ENCODE data around the gene N4BP3. TPM values are rescaled to one million over a fixed set of nuclear protein-coding genes. Genes with fewer than 3 reads are reported as not detected.
A peak's percentile ranks its signal among the peaks of the same experiment; 100 is the strongest.

N4BP3 gene
- total RNA-seq, 1 experiment from 2014 or later, result 46.2 TPM

DNA sequence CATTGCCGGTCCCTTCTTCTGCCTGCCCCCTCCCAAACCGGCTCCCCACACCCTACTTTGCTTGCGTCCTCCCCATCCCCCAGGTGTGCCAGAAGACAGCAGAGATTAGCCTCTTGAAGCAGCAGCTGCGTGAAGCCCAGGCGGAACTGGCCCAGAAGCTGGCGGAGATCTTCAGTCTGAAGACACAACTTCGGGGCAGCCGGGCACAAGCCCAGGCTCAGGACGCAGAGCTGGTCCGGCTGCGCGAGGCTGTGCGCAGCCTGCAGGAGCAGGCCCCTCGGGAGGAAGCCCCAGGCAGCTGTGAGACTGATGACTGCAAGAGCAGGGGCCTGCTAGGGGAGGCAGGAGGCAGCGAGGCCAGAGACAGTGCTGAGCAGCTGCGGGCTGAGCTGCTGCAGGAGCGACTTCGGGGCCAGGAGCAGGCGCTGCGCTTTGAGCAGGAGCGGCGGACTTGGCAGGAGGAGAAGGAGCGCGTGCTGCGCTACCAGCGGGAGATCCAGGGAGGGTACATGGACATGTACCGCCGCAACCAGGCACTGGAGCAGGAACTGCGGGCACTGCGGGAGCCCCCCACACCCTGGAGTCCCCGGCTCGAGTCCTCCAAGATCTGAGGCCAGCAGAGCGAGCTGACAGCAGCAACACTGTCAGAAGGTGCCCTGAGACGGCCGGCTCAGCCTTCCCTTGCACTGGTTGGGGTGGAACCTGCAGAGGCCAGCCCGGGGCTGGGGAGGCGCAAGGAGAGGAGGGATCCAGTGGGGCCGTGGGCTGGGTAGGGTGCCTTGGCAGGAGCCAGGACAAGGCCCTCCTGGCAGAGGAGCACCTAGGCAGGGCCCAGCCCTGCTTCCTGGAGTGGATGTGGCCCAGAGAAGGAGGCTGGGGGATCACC, 8.3 kb downstream of the N4BP3 start:
- TF ChIP-seq TEAD1 (CRISPR knock-in tag; IDR thresholded peaks at IDR 0.05) (no peak), RELA (CRISPR knock-in tag; IDR thresholded peaks at IDR 0.05; ENCODE audit: borderline replicate concordance) (peak; percentile 50; the same call in 1 of the 2 replicates), ZNF317 (CRISPR knock-in tag; IDR thresholded peaks at IDR 0.05; ENCODE audit: borderline replicate concordance, low read depth) (no peak), ZNF671 (CRISPR knock-in tag; IDR thresholded peaks at IDR 0.05) (no peak)
- no peak for ATAC-seq
- ChIA-PET CTCF (interaction anchor here (0.6 to 8.9 kb wide), 27 partner anchors 8 to 96 kb away, joined by 3 to 138 read pairs (median 5); partner anchors contain the start of genes NHP2 and RMND5B), POLR2A (interaction anchor here (1.0 to 1.4 kb wide), 3 partner anchors 21 to 83 kb away, joined by 3 to 5 read pairs (median 5); partner anchors contain the start of genes HNRNPAB and NHP2)
- Mint-ChIP-seq H3K4me1 (peaks cover 63% of the 10 kb centered on the region), H3K27ac (no peak overlapping the region; the same call in 1 of the 2 replicates), H3K4me3 (no peak overlapping the region), H3K36me3 (peaks cover 11% of the 10 kb centered on the region), H3K9me3 (no peaks in the 10 kb centered on the region), H3K27me3 (ENCODE audit: low read depth) (no peaks in the 10 kb centered on the region)
- no peak for DNase-seq (ENCODE audit: low spot score)

DNA sequence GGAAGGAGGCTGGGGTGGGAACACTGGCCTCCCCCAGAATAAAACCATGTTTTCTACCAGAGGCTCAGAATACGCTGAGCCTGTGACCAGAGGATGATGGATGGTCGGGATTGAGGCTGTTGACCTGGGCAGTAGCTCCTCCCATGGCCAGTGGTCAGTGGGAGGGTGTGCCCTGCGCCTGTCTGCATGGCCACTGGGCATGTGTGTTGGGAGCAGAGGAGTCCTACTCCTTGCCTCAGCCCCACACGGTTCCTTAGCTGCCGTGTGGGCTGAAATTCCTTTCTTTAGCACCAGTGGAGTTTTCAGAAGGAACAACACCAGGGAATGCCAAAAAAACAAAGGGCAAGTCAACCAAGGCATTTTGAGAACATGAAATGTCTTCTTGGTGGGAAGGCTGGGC, 9.0 kb downstream of the N4BP3 start:
- no peak for ATAC-seq
- Mint-ChIP-seq H3K9me3 (no peaks in the 10 kb centered on the region), H3K4me3 (no peak overlapping the region), H3K27me3 (ENCODE audit: low read depth) (no peaks in the 10 kb centered on the region), H3K36me3 (peaks cover 11% of the 10 kb centered on the region), H3K4me1 (peaks cover 63% of the 10 kb centered on the region), H3K27ac (no peak overlapping the region)
- POLR2A ChIA-PET, result interaction anchor here (1.0 to 1.3 kb wide), 2 partner anchors 9 to 45 kb away, joined by 3 to 4 read pairs; partner anchors contain the start of gene RMND5B
- no peak for DNase-seq (ENCODE audit: low spot score)
- TF ChIP-seq ZNF317 (CRISPR knock-in tag; IDR thresholded peaks at IDR 0.05; ENCODE audit: borderline replicate concordance, low read depth), result no peak
- no peak for TF ChIP-seq TEAD1 (CRISPR knock-in tag; IDR thresholded peaks at IDR 0.05)
- TF ChIP-seq, protein P1, sequence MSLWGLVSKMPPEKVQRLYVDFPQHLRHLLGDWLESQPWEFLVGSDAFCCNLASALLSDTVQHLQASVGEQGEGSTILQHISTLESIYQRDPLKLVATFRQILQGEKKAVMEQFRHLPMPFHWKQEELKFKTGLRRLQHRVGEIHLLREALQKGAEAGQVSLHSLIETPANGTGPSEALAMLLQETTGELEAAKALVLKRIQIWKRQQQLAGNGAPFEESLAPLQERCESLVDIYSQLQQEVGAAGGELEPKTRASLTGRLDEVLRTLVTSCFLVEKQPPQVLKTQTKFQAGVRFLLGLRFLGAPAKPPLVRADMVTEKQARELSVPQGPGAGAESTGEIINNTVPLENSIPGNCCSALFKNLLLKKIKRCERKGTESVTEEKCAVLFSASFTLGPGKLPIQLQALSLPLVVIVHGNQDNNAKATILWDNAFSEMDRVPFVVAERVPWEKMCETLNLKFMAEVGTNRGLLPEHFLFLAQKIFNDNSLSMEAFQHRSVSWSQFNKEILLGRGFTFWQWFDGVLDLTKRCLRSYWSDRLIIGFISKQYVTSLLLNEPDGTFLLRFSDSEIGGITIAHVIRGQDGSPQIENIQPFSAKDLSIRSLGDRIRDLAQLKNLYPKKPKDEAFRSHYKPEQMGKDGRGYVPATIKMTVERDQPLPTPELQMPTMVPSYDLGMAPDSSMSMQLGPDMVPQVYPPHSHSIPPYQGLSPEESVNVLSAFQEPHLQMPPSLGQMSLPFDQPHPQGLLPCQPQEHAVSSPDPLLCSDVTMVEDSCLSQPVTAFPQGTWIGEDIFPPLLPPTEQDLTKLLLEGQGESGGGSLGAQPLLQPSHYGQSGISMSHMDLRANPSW (CRISPR knock-in tag; conservative IDR thresholded peaks at IDR 0.05; ENCODE audit: low read depth), result no peak
- CTCF ChIA-PET, result interaction anchor here (0.7 to 8.9 kb wide), 5 partner anchors 10 to 58 kb away, joined by 3 to 138 read pairs (median 21); partner anchors contain the start of gene RMND5B

DNA sequence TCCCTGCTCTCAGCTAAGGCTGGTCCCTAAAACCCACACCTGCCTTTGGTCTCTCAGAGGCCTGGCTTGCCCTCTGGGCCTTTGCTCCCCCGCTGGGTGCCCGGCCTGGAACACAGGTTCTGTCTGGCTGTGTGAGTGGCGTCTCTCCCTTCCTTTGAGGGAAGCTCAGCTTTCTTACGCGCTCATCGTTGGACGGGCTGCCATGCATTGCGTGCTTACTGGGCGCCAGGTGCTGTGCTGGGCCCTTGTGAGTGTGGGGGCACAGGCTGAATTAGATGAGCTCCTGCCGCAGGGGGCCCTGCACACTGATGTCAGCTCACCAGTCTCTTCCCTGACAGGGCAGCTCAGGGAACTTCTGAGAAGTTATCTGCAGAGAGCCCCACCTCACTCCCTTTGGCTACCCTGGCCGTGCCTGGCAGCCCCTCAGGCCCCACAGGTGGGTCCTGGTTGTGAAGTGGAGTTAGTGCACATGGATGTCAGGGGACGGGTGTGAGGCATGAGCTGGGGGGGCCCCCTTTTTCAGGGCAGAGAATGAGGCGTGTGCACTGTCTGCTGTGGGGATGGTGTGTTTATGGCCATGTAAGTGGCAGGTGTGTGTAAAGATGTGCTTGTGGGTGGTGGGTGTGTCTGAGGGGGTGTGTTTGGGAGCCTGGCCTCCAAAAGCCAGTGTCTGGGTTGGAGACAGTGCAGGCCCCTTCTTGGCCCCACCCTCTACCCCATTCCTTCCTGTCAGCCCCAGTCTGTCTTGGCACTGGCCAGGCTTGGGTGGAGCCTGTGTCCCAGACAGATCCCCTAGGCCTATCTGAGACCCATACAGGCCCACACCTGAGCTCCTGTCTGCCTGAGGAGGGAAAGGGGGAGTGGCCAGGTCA, 10.0 kb downstream of the N4BP3 start:
- peak overlapping the region; percentile 97 for H3K27ac Mint-ChIP-seq
- ATAC-seq, result peak; percentile 5
- POLR2A ChIA-PET, result interaction anchor here (0.8 to 4.0 kb wide), 5 partner anchors 7 to 48 kb away, joined by 3 to 60 read pairs (median 4); partner anchors contain the start of genes N4BP3 and RMND5B

GRCh38 chr5:178123966-178124925, 10.9 kb downstream of the N4BP3 start:
- peaks cover 11% of the 10 kb centered on the region for H3K36me3 Mint-ChIP-seq
- ATAC-seq, result no peak
- H3K4me3 Mint-ChIP-seq, result no peak overlapping the region
- peaks cover 67% of the 10 kb centered on the region for H3K4me1 Mint-ChIP-seq
- no peaks in the 10 kb centered on the region for H3K27me3 Mint-ChIP-seq (ENCODE audit: low read depth)
- H3K27ac Mint-ChIP-seq, result peak overlapping the region; percentile 100
- DNase-seq (ENCODE audit: low spot score), result no peak
- ChIA-PET CTCF (interaction anchor here (1.2 to 2.2 kb wide), 10 partner anchors 9 to 56 kb away, joined by 3 to 21 read pairs (median 4); no protein-coding TSS in a partner anchor), POLR2A (interaction anchor here (0.8 to 4.0 kb wide), 4 partner anchors 8 to 49 kb away, joined by 3 to 60 read pairs (median 4); partner anchors contain the start of gene N4BP3)
- no peaks in the 10 kb centered on the region for H3K9me3 Mint-ChIP-seq
- TF ChIP-seq ZNF423 (CRISPR knock-in tag; IDR thresholded peaks at IDR 0.05), result no peak
- 0 out of 2 replicates have a peak, but pooled peaks have one; percentile 11 for TF ChIP-seq PRDM15 (CRISPR knock-in tag; IDR thresholded peaks at IDR 0.05)
- 0 out of 2 replicates have a peak, but pooled peaks have one; percentile 11 for TF ChIP-seq ZBTB21 (CRISPR knock-in tag; IDR thresholded peaks at IDR 0.05; ENCODE audit: borderline replicate concordance)
- TF ChIP-seq TP53 (CRISPR knock-in tag; IDR thresholded peaks at IDR 0.05), result 0 out of 2 replicates have a peak, but pooled peaks have one; percentile 8

More for the DNA sequence above, 10.0 kb downstream of the N4BP3 start:
- CTCF ChIA-PET, result interaction anchor here (0.7 to 2.2 kb wide), 10 partner anchors 9 to 57 kb away, joined by 3 to 21 read pairs (median 4); no protein-coding TSS in a partner anchor
- no peaks in the 10 kb centered on the region for H3K9me3 Mint-ChIP-seq
- no peak overlapping the region for H3K4me3 Mint-ChIP-seq
- no peak for DNase-seq (ENCODE audit: low spot score)
- peaks cover 65% of the 10 kb centered on the region for H3K4me1 Mint-ChIP-seq
- TF ChIP-seq TP53 (CRISPR knock-in tag; IDR thresholded peaks at IDR 0.05) (0 out of 2 replicates have a peak, but pooled peaks have one; percentile 36), ZBTB21 (CRISPR knock-in tag; IDR thresholded peaks at IDR 0.05; ENCODE audit: borderline replicate concordance) (0 out of 2 replicates have a peak, but pooled peaks have one; percentile 3), ZNF219 (CRISPR knock-in tag; IDR thresholded peaks at IDR 0.05; ENCODE audit: borderline replicate concordance) (no peak)
- H3K27me3 Mint-ChIP-seq (ENCODE audit: low read depth), result no peaks in the 10 kb centered on the region
- H3K36me3 Mint-ChIP-seq, result peaks cover 11% of the 10 kb centered on the region

Measured in WTC11 (cell line).